Hematopoietic multipotent progenitor cell treated with erythropoietin and hydrocortisone succinate and interleukin-3 and kit ligand, for 4 days (in vitro differentiated cells): Measurements from ENCODE around the gene LRRC36.
A peak's percentile ranks its signal among the peaks of the same experiment; 100 is the strongest.

ENCODE experiments used
- DNase-seq: peaks from one replicate; pipeline ENCODE4 v3.0.0-alpha.2; 2015

Gene LRRC36

DNA sequence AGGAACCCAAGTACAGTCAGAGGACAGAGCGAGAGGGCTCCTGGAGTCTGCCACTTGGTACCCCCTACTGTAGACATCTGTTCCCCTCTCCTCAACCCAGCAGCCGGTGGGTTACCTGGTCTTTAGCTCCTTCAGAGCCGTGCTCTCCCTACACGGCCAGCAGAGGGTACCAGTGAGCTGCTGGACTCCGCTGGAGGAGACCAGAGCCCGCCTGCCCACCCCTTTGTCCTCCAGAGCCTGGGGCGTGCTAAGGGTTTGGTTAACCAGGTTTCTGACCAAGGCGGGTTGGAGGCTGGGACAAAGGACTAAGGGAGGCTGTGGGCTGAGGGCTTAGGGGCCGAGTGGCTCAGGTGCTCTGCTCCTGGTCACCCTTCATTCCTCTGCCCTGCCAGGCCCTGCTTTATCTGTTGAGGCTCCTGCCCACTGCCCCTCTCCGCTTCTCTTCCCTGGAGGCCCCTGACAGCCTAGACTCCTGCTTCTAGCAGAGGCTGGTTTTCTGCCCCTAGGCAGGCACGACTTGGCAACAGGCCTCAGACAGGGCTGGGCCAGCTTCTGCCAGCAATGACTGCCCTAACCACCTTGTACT is 101.6 kb downstream of the LRRC36 start:
- peak; percentile 81 for DNase-seq

DNA sequence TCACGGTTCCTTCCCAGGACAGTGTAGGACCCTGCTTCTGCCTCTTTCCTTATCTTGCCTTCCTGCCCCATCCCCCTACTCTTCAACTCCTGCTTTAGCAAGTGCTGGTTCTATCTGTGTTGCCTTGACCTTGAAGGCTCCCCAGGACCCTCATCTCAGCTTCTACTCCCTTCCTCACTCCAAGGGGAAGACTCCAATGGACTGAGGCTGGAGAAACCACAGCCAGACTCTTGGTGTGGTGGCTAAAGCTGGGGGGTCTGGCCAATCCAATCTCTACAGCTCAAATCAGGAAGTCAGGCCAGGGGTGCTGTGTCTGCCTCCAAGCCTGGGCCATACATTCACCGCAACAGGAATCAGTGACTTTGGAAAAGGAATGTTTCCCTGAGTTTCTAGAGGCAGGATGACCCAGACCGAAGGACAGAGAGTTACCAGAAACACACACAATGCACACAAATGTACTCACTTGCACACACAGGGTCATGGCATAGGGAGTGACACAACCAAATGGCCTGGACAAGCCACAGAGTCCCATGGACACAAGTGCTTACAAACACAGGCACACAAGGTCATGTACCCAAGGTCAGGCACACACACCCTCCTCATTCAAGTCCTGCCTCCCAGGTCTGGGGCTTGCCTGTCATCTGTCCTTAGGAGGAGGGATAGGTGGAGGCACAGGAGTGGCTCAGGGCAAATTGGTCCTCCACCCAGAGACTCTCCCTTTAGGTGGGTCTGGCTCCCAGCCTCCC is 102.6 kb downstream of the LRRC36 start:
- DNase-seq: no peak

DNA sequence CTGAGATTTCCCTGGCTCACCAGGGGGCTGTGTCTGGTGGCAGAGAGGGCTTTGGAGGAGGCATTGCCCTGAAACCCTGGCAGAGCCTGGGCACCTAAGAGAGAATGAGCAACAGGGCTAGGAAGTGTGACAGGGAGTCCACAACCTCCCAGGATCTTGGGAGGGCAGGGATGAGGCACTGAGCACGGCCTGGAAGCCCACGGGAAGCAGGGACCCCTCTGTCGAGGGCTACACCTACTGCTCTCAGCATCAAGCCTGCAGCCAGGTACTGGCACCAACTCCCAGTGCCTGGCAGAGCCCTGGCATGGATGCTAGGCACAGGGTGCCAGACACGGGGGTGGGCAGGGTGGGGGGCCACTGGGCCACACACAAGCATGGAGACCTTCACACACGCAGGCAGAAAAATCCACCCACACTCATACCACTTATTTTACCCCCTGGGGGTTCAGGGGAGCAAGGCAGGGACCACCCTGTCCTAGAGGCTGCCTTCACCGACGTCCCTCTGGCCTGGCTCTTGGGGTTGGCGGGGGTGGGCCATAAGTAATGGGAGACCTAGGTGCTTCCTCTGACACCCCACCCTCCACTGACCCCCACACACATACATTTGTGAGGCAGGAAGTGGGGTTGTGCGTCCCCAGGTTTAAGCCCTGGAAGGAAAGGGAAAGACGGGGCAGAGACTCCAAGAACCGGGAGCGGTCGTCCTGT is 103.3 kb downstream of the LRRC36 start:
- DNase-seq: no peak

DNA sequence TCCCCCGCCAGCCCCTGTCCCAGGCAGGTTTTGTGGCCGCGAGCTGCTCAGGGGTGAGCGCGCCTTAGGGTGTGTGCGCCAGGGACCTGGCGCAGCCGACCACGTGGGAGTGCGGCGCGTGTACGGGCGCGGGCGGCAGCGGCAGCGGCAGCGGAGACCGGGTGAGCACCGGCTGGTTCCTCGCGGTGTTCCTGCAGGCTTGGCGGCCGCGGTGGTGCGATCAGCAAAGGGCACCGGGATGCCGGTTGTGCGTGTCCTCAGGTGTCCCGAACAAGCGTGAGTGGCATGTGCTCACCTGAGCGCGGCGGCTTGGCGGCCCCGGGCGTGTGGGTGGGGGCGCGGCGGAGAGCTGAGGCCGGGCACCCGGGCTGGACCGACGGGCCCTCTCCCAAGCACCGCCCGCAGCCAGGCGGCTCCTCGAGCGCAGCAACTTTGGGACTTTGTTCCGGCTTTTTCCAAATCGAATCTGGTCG is 103.9 kb downstream of the LRRC36 start:
- peak; percentile 40 for DNase-seq

DNA sequence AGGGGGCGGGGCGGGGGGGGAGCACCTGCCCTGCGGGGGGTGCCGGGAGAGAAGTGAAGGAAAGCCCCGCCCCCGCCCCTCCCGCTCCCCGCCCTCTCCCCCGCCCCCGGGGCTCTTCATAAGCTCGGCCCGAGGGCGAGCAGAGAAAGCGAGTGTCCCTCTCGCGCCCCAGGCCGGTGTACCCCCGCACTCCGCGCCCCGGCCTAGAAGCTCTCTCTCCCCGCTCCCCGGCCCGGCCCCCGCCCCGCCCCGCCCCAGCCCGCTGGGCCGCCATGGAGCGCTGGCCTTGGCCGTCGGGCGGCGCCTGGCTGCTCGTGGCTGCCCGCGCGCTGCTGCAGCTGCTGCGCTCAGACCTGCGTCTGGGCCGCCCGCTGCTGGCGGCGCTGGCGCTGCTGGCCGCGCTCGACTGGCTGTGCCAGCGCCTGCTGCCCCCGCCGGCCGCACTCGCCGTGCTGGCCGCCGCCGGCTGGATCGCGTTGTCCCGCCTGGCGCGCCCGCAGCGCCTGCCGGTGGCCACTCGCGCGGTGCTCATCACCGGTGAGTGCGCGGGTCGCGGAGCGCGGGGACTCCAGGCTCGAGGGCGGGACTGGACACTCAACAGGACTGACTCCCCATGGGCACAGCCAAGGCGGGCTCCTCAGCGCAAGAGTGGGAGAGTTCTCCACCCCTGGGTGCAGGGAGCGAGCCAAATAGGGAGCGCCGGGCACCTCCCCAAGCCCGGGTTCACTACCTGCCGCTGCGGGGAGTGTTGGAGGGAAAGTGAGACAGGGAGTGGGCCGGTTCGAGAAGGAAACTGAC is 104.6 kb downstream of the LRRC36 start, which contains the start of gene HSD11B2:
TSS of gene HSD11B2 (plus strand) at position 145 of the 798 bp plus-strand sequence. CDS start at position 273, 128 bp downstream.
- DNase-seq: peak; percentile 67

DNA sequence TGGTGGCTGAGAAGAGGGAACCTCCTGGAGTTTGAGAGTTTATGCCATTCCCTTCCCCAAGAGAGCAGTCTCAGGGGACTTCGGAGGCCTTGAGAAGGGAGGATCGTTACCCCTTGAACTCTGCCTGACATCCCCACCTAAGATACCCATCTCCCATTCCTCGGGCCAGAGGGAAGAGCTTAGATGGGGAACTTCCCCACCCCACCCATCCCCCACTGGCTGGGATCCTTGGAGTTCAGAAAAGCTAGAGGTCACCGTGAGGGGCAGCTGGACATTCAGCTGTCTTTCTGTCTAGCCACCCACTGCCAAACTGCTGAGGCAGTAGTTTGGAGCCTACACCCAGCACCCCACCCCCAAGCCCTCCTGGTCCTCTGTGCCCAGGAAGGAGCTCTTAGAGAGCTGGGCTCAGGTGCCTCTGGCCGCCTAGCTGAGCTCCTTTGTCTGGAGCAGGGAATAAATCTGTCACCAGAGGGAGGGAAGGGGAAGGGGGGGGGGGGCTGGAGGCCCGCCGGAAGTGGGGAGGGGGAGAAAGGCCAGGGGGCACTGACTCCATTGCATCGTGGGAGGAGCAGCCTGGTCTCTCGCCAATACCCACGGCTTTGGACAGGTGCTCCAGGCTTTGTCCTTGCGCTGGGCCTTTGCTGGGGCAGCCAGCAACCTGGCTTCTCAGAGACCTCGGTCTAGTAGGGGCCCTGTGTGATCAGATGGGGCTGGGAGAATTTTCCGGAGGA is 105.3 kb downstream of the LRRC36 start:
- DNase-seq: no peak

DNA sequence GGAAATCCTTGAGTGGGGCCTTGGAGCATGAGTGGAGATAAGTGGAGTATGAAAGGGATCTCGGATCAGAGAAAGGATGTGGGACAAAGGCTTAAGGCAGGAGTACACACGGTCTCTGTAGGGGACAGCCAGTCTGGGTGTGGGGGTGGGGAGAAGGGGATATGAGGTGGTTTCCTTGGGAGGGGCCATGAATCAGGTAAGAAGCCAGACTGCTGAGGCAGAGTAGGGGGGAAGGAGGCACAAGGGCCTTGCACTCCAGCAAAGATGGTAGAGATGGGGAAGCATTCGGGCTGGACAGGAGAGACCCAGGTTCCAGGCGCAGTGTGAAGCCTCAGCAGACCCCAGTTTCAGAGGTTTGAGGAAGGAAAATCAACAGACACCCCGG is 105.9 kb downstream of the LRRC36 start:
- DNase-seq: no peak

DNA sequence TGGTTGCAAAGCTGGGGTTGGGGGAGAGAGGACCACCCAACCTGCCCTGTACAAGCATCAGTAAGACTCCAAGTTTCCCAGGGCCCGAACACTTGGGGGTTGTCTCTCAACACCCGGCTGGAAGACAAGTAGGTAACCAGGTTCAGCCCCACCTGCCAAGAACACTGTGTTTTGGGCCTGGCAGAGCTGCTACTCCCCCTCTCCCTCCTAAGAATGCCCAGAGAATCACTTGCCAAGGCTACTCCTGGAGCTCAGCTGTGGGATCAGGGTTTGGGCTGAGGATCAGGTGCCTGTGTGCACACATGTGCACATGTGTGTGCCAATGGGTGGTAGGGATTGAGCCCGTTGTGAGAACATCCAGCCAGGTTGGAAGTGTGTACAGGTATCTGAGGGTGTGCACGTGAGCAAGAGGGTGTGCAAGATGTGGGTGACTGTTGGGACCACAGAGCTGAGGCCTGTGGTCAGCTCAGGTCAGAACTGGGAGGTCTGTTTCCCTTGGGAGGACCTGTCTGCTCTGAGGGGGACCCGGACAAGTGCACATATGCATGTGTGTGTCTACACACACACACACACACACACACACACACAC is 106.6 kb downstream of the LRRC36 start:
- DNase-seq: no peak
